ENCODE data around the gene FAAP24. TPM values are rescaled to one million over a fixed set of nuclear protein-coding genes. Genes with fewer than 3 reads are reported as not detected.
A peak's percentile ranks its signal among the peaks of the same experiment; 100 is the strongest.
"Not testable (repeated sequence)": the region's sequence is repeated elsewhere in the genome, so short reads cannot be mapped to it uniquely, and the experiment has no call there.

The FAAP24 gene
- total and polyA plus RNA-seq, 2 experiments from 2014 or later: 2.2 to 3.3 TPM

GRCh38 chr19:33003424-33004024 is 31.5 kb downstream of the FAAP24 start:
- DNase-seq (ENCODE audit: low read depth in 1 of 2, low spot score in 1 of 2); H3K36me3 ChIP-seq; H3K9me3 ChIP-seq (ENCODE audit: low read depth); H3K4me1 ChIP-seq (ENCODE audit: low read depth); H3K27ac ChIP-seq; H3K4me3 ChIP-seq; H3K27me3 ChIP-seq: not testable (repeated sequence)

DNA sequence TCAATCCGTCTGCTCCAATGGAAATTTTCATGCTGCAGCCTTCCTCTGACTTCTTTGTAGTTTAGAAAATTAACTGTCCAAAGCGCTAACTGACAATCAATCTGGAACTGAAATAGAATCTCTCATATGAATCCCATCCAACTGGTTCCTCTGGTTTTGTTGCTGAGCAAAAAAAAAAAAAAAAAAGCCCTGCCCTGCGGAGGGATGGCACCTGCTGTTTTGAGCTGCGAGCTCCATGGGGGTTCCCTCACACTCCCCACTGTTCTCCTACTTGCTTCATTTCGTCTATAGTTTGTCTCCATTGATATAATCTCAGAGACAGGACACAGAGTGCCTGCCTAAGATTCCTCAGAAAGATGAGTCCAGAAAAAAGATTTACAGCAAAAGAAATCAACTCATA is 33.4 kb downstream of the FAAP24 start:
- Histone ChIP-seq H3K36me3 (peaks cover 3% of the 10 kb centered on the region), H3K27ac (no peak overlapping the region)
- TF ChIP-seq CTCF (IDR thresholded peaks at IDR 0.05; ENCODE audit: low read depth, low read length): no peak

GRCh38 chr19:33008738-33009137 is 36.7 kb downstream of the FAAP24 start:
- DNase-seq (ENCODE audit: low read depth in 1 of 2, low spot score in 1 of 2): no peak
- H3K9me3 ChIP-seq (ENCODE audit: low read depth): no peaks in the 10 kb centered on the region
- H3K4me3 ChIP-seq: no peak overlapping the region
- no peak for TF ChIP-seq CTCF (IDR thresholded peaks at IDR 0.05; ENCODE audit: low read depth, low read length)
- no peak overlapping the region for H3K27ac ChIP-seq
- H3K27me3 ChIP-seq: no peaks in the 10 kb centered on the region
- no peaks in the 10 kb centered on the region for H3K4me1 ChIP-seq (ENCODE audit: low read depth)
- H3K36me3 ChIP-seq: peaks cover 6% of the 10 kb centered on the region

More for the DNA sequence above, 33.4 kb downstream of the FAAP24 start:
- no peak for DNase-seq (ENCODE audit: low read depth in 1 of 2, low spot score in 1 of 2)
- no peak overlapping the region for H3K4me3 ChIP-seq
- H3K9me3 ChIP-seq (ENCODE audit: low read depth): no peaks in the 10 kb centered on the region
- no peaks in the 10 kb centered on the region for H3K27me3 ChIP-seq
- no peaks in the 10 kb centered on the region for H3K4me1 ChIP-seq (ENCODE audit: low read depth)

- not testable (repeated sequence) for H3K9me3 ChIP-seq (ENCODE audit: low read depth); H3K36me3 ChIP-seq; H3K27me3 ChIP-seq; DNase-seq (ENCODE audit: low read depth in 1 of 2, low spot score in 1 of 2); H3K4me3 ChIP-seq; H3K27ac ChIP-seq; H3K4me1 ChIP-seq (ENCODE audit: low read depth)
Observed at GRCh38 chr19:33010891-33011290, 38.8 kb downstream of the FAAP24 start.

DNA sequence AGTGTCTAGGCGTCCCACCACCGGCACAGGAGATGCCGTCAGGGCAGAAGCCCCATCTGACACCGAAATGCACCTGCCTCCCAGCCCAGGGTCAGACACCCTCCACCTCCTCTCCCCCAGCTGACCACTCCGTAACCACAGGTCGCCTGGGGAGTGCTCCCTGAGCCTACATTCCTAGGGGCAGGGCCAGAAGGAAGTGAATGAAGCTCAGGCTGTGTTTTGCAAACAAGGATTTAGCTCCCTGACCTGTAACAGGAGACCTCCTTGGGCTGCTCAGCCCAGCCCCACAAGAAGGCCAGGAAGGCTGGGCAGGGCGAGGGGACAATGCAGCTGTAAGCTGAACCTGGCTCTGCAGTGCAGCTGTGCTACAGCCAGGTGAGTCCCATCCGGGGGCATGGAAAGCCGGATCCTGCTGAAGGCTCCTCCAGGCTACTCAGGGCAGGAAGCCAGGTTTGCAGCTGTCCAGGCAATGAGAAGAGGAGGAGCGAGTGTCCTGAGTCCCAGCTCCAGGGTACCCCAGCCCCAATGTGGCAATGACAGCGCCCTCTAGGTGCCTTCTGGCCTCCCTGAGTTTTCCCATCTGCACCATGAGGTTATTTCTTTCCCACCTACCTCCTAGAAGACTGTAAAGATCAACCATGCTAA is 50.6 kb downstream of the FAAP24 start:
- Histone ChIP-seq H3K4me3 (no peak overlapping the region), H3K36me3 (no peaks in the 10 kb centered on the region), H3K27ac (no peak overlapping the region), H3K9me3 (ENCODE audit: low read depth) (no peaks in the 10 kb centered on the region), H3K4me1 (ENCODE audit: low read depth) (no peaks in the 10 kb centered on the region), H3K27me3 (no peaks in the 10 kb centered on the region)
- peak in 1 of 2 donors; percentile 24 for DNase-seq (ENCODE audit: low read depth in 1 of 2, low spot score in 1 of 2)
- no peak for TF ChIP-seq CTCF (IDR thresholded peaks at IDR 0.05; ENCODE audit: low read depth, low read length)

DNA sequence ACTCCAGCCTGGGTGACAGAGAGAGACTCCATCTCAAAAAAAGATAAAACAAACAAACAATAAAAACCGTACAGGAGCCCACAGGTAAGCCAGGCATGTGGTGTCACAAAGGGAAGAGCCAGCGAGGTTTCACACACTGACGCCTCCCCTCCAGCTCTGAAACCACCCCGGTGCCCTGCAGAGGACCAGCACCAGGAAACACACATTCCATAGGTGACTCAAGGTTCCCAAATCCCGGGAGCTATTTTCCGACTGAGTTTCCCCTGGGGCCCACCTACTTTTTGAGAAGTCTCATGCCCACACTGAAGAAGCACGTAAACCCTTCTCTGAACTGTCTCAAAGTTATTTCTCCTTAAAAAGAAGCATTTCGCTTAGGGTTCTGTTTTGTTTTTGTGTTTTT is 52.4 kb downstream of the FAAP24 start:
- no peaks in the 10 kb centered on the region for H3K27me3 ChIP-seq
- no peak overlapping the region for H3K27ac ChIP-seq
- no peak overlapping the region for H3K4me3 ChIP-seq
- no peaks in the 10 kb centered on the region for H3K4me1 ChIP-seq (ENCODE audit: low read depth)
- no peaks in the 10 kb centered on the region for H3K9me3 ChIP-seq (ENCODE audit: low read depth)
- H3K36me3 ChIP-seq: no peaks in the 10 kb centered on the region
- TF ChIP-seq CTCF (IDR thresholded peaks at IDR 0.05; ENCODE audit: low read depth, low read length): no peak
- no peak for DNase-seq (ENCODE audit: low read depth in 1 of 2, low spot score in 1 of 2)

DNA sequence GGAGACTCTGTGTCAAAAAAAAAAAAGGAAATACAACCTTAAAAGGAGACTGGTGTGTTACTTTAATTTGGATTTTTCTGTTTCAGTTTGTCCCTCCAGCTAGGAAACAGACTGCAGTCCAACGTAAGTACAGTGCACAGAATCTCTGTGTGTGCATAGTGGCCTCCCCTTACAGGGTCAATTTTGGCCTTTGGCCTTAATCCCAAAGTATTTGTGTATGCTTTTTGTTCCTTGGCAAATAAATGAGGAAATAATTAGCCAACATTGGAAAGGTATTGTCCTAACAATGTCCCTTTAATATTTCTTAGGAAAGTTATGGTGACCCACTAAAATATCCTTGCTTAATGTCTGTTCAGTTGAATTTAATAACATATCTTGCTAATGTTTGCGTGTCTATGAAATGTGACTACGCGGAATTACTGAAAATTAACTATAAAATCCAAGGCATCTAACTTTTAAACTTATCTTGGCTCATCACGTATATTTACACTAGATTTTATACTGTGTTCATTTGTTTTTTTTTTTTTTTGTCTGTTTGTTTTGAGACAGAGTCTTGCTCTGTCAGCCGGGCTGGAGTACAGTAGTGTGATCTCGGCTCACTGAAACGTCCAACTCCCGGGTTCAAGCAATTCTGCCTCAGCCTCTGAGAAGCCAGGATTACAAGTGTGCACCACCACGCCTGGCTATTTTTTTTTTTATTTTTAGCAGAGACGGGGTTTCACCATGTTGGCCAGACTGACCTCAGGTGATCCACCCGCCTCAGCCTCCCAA is 53.6 kb downstream of the FAAP24 start:
- H3K4me1 ChIP-seq (ENCODE audit: low read depth); H3K4me3 ChIP-seq; DNase-seq (ENCODE audit: low read depth in 1 of 2, low spot score in 1 of 2); H3K27me3 ChIP-seq; H3K9me3 ChIP-seq (ENCODE audit: low read depth); H3K36me3 ChIP-seq; H3K27ac ChIP-seq: not testable (repeated sequence)

- not testable (repeated sequence) for H3K4me1 ChIP-seq (ENCODE audit: low read depth); DNase-seq (ENCODE audit: low read depth in 1 of 2, low spot score in 1 of 2); H3K27me3 ChIP-seq; H3K9me3 ChIP-seq (ENCODE audit: low read depth); H3K27ac ChIP-seq; H3K36me3 ChIP-seq; H3K4me3 ChIP-seq
Observed at GRCh38 chr19:33026602-33027001, 54.6 kb downstream of the FAAP24 start.

All from cardiac muscle cell (in vitro differentiated cells and primary cell).